ELF-1 (cell line): ENCODE measurements around the gene GPR146.
"Not testable (repeated sequence)": the region's sequence is repeated elsewhere in the genome, so short reads cannot be mapped to it uniquely, and the experiment has no call there.

Experiments used
- DNase-seq: peaks from one replicate; pipeline ENCODE4 v3.0.0-alpha.2; 2016; ENCODE audit warnings: low read depth, low spot score

GPR146 gene, protein sequence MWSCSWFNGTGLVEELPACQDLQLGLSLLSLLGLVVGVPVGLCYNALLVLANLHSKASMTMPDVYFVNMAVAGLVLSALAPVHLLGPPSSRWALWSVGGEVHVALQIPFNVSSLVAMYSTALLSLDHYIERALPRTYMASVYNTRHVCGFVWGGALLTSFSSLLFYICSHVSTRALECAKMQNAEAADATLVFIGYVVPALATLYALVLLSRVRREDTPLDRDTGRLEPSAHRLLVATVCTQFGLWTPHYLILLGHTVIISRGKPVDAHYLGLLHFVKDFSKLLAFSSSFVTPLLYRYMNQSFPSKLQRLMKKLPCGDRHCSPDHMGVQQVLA

DNA sequence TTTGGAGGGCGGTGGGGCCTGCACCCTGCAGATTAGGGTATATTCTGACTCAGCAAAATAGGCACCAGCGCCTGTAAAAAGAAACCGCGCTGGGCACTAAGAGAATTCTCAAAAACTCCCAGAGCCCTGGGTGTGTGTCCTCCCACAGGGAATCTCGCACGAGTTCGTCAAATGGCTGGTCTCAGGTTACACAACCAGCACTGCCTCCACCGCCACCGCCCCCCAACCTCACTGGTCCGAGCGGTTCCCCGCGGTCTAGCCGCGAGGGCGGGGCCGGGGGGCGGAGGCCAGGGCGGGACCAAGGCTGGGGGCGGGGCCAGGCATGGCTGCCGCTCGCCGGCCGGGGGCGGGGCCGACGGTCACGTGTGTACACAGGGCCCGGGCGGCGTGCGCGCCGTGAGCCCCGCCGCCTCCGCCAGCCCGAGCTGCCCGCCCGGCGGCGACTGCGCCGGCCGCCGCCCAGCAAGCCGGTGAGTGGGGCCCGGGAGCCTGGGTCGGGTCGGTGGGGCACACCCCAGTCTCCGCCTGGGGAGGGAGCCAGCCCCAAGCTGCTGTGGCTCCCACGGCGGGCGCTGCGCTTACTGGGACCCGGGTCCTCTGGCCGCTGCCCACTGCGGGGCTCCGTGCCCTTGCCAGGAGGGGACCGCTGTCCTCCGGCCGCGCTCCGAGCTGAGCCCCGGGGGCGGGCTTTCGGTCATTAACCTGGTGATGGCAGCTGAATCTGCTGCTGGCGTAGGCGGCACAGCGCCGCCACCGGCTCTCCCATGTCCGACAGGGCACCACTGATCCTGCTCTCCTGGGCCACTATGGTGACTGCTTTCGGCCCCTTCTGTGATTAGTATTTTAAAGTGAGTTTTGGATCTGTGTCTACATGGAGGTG, at the start of gene GPR146:
Gene GPR146 (plus strand): TSS at position 358 of the 880 bp plus-strand sequence. CDS start 12,970 bp downstream, outside the sequence.
- DNase-seq = peak; percentile 91

DNA sequence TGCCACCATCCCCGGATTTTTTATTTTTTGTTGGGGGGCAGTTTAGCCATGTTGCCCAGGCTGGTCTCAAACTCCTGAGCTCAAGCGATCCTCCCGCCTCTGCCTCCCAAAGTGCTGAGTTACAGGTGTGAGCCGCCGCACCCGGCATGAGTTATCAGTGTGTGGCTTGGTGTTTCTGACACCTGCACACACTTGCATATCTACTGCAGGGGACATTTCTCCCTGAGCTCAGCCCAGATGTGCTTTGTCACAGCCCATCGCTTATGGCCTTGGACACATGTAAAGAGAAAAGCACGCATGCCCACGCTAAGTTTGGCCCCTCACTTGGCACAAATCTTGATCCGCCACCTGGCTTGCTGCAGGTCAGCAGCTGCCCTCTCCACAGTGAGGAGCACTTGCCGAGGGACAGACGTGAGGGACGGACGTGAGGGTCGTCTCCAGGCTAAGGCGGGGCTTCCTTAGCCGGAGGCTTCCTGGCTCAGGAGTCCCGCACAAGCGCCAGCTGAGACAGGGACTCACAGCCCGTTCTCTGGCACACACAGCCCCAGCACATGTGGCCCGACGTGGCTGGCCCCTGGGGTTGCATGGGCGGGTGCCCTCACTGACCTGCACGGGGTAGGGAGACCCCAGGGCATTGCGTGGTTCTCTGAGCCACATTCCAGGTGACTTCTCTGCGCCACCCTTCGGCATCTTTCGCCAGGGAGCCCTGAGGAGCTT, 49.6 kb upstream of the GPR146 start:
- DNase-seq = no peak

DNA sequence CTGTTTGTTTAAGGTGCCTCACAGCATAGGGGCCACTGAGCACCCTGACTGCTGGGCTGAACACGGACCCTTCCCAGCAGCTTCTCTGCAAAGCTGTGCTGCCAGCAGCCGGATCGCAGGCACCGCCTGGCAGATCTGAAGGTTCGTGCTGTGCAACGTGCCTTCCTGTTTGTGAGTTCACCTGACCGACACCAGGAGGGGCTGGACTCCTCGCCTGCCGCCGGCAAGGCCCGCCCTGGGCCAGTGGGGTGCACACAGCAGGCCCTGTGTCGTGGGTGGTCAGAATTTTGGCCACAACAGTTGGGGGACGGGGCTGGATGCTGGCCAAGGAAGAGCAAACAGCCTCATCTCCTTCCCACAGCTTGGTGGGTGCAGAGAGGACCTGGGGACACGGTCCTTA, 48.8 kb upstream of the GPR146 start:
- DNase-seq = no peak

DNA sequence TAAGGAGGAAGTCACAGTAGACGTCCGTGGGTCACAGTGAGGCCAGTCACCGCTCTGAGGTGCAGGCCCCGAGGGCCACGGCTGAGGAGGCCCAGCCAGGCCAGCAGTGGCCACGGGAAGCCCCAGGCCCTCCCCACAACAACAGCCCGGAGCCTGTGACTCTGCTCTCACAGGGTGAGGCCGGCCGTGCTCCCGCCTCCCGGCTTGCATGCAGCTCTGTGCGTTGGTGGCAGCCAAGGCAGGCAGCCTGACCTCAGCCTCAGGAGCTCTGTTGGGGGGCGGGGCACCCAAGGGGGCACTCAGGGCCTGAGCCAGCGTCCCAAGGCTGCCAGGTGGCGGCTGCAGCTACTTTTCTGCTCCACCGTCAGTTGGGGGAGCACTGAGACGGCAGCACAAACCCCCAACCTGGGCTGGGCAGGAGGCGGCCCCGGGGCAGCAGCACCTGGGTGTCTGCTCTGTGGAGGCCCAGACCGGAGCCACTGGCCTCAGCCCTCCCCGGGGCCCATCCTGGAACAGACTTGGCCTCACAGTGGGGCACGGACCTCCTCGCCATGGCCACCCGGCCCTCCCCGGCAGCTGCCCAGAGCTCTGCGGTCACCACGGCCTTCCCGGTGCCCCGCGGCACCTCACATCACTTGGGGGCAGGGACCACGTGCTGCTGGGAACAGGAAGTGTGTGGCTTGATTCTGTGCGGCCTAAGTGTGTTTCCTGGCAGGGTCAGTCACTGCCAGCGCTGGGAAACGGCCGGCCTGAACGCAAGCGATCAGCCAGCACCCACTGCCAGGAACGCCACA, 48.1 kb upstream of the GPR146 start:
- DNase-seq = no peak

DNA sequence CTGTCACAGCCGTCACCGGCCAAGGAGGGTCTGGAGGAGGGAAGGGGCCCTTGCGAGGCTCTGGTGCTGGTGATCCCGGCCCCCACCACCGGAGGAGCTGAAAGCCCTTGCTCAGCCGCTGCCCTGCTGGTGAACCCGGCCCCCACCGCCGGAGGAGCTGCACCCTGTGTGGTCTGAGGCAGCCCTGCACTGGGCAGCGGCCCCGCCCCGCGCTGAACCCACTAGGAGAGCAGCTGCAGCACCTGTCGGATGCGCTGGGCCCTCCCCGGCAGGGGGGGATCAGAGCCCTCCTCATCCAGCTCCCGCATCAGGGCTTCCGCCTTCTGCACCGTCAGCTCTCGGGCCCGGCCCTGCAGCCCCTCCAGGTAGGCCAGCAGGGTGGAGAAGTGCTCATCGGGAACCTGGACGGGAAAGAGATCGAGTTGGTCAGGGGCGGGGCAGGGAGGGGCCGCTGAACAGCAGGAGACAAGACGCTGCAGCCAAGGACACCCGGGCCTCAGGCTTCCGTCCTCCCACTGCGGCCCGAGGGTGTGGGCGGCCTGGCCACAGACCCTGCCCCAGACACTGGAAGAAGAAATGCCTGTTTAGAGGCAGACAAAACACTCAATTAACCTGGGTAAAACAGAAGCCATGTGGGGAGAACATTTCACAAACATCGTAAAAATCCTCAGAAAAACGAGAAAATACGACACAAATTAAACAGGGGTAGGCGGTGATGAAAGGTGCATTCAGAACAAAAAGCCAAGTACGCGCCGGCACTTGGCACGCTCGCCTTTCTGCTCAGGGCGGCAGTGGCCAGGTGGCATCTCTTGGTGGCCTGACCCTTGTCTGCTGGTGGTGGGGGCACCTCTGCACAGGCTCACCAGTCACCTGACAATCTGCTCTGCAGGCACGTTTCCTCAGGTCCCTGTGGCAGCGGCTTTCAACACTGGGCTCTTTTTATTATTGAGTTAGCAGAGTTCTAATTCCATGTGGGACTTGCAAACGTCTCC, 46.6 kb upstream of the GPR146 start:
- DNase-seq = peak; percentile 80

DNA sequence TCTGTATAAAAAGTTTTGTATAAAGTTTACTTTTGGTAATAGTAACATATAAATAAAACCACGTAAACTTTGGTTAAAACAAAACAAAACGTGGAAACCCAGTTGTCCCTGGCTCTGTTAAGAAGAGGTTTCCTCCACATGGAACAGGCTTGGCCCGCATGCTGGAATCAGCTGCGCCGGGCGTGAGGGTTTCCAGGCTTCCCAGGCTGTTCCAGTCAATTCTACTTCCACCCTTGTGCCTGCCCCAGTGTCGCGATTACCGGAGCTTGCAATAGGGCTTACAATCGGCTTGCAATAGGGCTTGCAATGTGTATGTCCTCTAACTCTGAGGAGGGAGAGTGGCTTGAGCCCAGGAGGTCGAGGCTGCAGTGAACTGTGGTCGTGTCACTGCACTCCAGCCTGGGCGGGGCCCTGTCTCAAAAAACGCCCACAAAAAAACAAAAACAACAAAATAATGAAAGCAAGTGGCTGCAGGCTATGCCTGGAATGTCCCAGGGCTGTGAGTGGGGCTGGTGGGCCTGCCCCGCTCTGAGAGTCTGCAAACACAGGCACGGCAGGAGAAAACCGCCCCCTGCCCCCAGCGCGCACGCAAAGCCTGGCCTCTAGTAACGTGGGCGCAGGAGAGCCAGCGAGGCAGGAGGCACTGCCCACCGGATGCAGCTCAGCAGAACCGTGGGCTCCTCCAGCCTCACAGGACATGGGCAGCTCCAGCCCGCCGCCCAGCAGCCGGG, 45.0 kb upstream of the GPR146 start:
- peak; percentile 70 for DNase-seq

DNA sequence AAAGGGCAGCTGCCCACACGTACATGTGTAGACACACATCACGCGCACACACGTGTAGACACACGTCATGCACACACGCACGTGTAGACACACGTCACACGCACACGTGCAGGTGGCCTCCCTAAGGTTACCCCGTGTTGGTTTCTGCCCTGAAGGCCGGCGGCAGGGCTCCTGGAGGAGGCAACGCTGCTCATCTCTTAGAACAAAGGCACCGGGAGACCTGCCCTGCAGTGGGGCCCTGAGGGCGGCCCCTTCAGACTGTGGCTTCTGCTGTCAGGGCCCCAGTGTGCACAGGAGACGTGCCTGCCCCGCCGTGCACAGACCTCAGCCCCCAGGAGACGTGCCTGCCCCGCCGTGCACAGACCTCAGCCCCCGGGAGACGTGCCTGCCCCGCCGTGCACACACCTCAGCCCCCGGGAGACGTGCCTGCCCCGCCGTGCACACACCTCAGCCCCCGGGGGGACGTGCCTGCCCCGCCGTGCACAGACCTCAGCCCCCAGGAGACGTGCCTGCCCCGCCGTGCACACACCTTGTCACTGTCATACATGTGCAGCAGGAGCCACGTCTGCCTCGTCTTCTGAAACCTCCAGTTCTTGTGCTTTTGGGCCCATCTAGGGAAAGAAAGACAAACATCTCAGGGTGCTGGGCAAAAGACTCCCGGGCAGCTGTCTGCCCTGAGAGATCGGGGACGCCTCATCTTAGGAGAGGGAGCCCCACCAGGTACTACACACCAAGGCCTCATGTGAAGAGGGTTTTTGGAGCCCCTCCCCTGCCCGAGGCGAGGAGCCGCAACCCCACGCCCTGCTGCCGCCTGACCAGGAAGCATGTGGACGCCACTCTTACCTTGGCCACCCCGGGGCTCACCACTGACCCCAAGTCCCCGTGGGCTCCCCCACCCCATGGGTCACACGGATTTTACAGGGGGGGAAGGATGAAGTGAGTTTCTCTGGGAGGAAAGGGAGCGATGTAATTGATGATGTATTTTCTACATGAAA, 44.1 kb upstream of the GPR146 start:
- peak; percentile 73 for DNase-seq

DNA sequence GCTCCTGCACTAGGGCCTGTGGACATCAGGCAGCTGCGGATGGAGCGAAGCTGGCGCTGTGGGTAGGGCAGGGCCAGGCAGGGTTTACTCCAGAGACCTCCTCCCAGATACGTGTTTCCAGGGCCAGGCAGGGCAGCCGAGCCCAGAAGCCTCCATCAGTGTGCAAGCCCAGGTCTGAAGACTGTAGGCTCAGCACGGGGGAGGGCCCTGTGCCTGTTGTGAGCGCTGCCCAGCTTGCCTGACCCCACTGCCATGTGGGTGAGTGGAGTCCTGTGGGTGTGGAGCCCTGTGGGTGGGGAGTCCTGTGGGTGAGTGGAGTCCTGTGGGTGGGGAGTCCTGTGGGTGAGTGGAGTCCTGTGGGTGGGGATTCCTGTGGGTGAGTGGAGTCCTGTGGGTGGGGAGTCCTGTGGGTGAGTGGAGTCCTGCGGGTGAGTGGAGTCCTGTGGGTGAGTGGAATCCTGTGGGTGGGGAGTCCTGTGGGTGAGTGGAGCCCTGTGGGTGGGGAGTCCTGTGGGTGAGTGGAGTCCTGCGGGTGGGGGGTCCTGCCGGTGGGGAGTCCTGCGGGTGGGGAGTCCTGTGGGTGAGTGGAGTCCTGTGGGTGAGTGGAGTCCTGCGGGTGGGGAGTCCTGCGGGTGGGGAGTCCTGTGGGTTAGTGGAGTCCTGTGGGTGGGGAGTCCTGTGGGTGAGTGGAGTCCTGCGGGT, 43.1 kb upstream of the GPR146 start:
- peak; percentile 76 for DNase-seq

DNA sequence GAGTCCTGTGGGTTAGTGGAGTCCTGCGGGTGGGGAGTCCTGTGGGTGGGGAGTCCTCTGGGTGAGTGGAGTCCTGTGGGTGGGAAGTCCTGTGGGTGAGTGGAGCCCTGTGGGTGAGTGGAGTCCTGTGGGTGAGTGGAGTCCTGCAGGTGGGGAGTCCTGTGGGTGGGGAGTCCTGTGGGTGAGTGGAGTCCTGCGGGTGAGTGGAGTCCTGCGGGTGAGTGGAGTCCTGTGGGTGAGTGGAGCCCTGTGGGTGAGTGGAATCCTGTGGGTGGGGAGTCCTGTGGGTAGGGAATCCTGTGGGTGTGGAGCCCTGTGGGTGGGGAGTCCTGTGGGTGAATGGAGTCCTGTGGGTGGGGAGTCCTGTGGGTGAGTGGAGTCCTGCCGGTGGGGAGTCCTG, 42.3 kb upstream of the GPR146 start:
- DNase-seq = not testable (repeated sequence)

DNA sequence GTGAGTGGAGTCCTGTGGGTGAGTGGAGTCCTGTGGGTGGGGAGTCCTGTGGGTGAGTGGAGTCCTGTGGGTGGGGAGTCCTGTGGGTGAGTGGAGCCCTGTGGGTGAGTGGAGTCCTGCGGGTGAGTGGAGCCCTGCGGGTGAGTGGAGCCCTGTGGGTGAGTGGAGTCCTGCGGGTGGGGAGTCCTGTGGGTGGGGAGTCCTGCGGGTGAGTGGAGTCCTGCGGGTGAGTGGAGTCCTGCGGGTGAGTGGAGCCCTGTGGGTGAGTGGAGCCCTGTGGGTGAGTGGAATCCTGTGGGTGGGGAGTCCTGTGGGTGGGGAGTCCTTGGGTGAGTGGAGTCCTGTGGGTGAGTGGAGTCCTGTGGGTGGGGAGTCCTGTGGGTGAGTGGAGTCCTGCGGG, 41.9 kb upstream of the GPR146 start:
- DNase-seq = not testable (repeated sequence)

DNA sequence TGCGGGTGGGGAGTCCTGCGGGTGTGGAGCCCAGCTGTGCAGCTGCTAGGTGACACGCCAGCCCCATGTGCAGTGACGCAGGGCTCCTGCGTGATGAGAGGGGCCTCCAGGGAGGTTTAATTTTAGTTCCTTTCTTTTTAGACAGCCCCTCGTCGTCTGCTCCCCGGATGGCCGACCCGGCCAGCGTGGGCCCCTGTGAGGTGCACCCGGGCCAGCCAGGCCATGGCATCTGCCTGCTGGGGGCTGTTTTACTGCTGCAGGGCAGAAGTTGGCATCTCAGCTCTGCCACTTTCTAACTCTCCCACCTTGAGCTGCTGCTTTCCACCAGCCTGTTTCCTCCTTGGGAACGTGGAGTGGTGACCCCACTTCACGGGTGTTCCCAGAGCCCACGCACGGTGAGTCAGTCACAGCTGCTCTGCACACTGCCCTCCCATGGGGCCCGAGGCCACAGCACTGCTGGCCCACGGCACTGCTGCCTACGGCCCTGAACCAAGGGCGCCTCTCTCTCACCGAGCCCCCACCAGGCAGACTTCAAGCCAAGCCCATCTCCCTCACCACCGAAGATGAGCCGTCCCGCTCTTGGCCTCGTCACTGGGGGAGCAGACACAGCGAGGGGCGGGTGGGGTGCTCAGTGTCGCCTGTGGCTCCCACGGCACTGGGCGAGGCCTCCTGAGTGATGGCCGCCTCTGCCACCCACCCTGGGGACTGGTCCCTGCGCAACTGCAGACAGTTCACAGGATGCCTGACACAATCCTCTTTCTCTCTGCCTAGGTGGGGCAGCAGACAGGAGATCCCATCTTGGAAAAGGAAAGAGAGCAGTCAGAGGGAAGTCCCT, 40.1 kb upstream of the GPR146 start:
- DNase-seq = no peak

DNA sequence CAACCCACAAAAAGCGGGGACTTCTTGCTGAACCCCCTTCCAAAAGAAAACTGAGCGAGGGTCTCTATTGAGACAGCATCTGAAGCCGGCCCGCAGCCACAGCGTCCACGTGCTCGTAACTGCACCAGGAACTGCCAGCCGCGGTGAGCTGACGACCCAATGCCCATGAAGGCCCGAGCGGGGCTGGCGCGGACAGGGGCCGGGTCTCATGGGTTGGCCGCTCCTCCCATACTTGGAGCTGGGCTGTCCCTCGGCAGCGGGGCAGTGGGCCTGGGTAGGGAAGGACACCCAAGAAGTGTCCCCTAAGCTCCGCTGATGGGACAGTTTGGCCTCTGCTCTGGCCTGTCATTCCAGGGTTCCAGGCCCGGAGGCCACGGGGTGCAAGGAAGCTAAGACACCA, 39.0 kb upstream of the GPR146 start:
- no peak for DNase-seq

DNA sequence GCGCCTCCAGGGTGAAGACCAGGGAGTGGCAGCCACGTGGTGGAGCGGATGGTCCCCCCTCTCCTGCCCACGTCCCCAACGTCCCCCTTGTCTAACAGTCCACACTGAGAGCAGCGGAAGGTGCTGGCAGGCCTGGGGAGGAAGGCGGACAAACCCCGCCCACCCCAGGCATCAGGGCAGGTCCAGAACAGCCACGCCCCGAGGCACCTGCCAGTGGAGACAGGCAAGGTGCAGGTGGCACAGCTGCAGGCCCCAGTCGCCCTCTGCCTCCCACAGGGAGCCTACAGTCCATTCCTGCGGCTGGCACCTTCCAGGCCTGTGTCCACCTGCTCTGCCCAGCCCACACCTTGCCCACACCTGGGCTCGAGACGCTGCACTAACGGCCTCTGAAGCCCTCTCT, 36.4 kb upstream of the GPR146 start:
- no peak for DNase-seq

DNA sequence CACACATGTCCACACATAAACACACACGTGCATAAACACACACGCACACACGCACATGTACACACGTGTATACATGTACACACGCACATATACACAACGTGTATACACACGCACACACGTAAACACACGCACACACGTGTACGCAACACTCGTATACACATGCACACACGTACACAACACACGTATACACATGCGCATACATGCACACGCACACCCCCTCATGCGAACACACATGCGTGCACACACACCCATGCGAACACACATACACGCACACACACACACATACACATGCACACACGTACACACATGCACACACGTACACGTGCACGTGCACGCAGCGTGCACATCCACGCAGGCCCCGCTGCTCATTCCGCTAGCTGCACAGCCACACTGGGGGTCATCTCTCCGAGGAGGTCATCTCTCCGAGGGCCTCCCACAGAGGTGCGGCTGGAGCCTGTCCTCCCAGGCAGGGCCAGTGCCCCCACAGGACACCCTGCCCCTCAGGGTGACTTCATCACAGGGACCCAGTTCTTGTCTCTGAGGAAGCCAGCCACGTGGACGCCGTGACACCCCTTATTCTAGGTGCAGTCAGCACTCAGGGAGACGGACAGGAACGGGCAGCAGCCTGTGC, 35.5 kb upstream of the GPR146 start:
- no peak for DNase-seq

DNA sequence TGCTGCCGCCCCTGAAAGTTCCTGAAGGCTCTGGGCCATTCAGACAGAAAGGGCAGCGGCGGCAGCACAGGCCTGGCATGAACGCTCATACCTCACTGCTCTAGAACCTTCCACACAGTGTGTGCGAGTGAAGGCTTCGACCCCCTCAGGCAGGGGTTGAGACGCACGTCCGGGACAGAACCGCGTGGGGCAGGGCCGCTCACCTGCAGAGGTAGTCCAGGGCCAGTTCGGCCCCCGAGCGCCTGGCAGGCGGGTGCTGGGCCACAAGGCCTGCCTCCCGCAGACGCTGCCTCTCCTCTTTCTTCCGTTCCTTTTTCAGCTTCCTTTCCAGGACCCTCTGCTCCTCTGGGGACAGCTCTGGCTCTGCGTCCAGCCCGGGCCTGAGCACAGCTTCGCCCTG, 34.6 kb upstream of the GPR146 start:
- DNase-seq = no peak

DNA sequence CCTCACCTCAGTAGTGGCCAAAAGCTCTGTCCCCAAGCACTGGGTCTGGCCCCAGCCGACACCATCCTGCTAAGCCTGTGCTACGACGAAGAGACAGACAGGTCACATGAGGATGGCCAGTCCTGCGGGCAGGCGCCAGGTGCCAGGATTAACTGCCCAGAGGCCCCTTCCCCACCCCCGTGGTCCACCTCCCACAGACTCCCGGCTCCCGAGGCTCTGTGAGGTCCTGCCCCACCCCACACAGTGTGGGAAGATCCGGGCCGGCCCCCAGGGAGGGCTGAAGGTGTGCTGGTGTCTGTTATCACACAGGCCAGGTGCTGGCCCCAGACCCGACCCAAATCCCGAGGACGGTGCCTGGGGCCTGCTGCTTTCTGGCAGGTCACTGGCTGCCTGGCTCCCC, 34.1 kb upstream of the GPR146 start:
- no peak for DNase-seq
